HG02759 (cell line): ENCODE measurements around the gene GYPE.
"Not testable (repeated sequence)": the region's sequence is repeated elsewhere in the genome, so short reads cannot be mapped to it uniquely, and the experiment has no call there.

Experiments used
- ATAC-seq: cut with Tn5 transposase; IDR thresholded peaks from one replicate; pipeline ENCODE4 v1.9.1; 2021; ENCODE audit warnings: mild to moderate bottlenecking, moderate library complexity; ENCODE audit not compliant: unreplicated experiment

Gene GYPE

DNA sequence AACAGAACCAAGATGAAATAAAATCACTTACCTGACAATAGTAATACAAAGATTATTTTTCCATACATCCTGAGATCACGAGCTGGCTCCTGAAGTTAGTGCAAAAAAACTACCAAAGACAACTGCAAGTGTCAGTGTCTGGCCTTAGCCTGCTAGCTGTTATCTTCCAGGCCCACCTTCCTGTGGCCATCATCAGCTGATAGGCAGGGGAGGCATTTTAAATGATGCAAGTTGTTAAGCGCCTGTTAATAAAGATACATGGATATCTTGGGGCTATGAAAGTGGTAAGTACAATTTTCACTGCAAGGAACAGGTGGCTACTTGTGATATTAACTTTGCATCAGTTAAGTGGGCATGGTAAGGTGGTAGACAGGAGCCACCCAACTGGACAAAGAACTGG, at the start of gene GYPE:
GYPE (minus strand) TSS at position 120 of the 400 bp plus-strand sequence; CDS start at position 68, 52 bp downstream.
- ATAC-seq, result not testable (repeated sequence)

DNA sequence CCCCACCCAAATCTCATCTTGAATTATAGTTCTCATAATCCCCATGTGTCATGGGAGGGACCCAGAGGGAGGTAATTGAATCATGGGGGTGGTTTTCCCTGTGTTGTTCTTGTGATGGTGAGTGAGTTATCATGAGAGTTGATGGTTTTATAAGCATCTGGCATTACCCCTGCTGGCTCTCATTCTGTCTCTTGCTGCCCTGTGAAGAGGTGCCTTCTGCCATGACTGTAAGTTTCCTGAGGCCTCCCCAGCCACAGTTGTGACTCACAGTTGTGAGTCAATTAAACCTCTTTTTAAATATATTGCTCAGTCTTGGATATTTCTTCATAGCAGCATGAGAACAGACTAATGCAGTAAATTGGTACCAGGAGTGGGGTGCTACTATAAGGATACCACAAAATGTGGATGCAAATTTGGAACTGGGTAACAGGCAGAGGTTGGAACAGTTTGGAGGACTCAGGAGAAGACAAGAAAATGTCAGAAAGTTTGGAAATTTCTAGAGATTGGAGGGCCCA, 46.2 kb upstream of the GYPE start:
- not testable (repeated sequence) for ATAC-seq

DNA sequence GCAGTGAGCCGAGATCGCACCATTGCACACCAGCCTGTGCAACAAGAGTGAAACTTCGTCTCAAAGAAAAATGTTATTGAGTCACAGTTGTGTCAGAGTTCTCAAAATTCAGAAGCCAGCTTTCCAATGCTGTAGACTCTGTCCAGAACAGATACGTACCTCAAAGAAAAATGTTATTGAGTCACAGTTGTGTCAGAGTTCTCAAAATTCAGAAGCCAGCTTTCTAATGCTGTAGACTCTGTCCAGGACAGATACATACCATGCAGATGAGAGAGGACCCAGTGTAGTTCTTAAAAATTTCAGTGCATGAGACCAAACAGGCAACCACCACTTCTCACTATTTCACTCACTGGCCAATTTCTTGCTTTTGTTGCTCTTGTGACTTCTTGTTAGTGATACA, 45.6 kb upstream of the GYPE start:
- ATAC-seq, result not testable (repeated sequence)

DNA sequence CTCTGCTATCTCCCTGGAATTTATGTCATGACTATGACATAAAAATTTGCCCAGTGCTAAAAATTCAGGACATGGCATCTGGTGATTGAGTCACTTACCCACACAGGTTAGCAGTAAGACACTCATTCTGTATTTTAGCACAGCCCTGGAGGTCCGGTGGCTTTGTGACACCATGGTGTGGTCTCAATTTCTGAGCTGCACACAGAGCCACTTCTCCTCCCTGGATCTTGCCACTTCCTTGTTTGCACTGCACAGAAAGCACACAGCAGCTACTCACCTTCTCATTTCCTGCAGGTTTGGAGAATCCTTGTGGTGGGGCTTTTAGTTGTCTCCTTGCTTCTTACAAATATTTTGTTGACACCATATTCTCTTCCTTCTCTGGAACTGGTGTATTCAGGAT, 44.8 kb upstream of the GYPE start:
- ATAC-seq, result not testable (repeated sequence)

DNA sequence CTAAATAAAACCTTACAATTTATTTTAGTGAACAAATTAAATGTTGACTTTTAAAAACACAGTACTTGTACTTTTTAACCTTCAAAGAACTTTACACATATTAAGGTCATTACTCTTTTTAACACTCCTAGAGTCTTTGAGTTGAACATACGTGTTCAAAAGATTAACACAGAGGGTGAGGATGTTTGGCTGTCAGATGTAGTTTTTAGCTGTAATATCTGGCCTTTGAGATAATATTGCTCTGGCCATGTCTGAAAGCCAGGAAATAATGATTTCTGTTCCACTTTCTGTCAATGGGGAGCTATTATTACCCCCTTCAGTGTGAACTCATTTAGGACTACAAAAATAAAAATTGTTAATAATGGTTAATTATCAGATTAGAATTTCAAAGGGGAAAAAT, 42.1 kb upstream of the GYPE start:
- not testable (repeated sequence) for ATAC-seq

DNA sequence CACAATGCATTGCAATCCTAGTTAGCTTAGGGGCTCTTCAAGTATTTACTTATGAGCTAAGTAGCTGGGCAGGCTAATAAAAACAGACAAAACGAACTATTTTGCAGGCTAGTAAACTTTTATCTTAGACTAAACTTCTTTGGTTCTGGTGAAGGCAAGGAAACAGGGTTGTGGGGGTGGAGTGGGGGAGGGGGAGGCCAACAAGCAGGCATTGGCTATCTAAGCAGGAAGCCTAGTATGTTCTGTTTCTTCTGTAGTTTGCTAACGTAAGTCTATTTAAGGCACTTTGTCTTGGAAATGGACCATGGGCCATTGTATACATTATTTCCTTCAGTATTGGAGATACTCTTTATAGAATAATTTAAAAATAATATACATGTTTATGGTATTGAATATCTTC, 35.3 kb upstream of the GYPE start:
- ATAC-seq, result not testable (repeated sequence)

DNA sequence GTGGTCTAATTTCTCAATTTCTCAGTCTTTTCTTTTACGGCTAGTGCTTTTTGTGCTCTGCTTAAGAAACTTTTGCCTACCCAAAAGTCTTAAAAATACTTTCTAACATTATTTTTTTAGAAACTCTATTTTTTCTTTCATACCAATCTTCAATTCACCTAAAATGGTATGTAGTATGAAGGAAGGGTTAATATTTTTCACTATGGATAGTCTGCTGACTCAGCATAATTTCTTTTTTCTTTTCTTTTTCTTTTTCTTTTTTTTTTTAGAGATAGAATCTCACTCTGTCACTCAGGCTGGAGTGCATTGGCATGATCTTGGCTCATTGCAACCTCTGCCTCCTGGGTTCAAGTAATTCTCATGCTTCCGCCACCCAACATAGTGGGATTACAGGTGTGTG, 34.2 kb upstream of the GYPE start:
- ATAC-seq, result no peak

DNA sequence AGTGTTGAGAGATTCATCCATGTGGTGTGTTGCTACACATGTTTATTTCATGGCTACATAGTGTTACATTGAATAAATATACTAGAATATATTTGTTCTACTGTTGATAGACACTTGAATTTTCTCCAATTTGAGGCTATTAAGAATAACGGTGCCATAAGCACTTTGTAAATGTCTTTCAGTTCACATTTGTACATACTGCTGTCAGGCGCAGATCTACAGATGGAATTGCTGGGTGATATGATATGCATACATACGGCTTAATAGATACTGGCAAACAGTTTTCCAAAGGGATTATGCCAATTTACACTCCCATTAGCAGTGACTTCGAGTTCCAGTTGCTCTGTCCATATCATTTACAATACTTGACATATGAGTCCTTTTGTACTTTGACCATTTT, 33.5 kb upstream of the GYPE start:
- ATAC-seq, result not testable (repeated sequence)

DNA sequence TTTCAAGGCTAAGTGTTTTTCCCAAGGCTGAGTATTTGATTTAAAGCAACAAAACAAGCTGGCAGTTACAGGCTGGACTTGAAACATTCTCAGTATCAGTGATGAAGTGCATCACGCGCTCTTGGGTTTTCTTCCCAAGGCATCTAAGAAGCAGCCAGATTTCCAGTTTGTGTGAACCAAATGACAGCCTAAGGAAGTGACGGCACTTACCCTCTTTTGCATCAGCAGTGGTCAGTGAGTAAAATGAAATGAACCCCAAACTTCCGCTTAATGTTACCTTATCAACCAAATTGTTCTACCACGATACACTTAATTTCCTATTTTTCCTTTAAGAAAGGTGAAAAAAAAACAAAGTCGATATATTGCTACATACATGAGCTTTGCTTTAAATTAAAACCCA, 15.8 kb upstream of the GYPE start:
- ATAC-seq, result no peak

DNA sequence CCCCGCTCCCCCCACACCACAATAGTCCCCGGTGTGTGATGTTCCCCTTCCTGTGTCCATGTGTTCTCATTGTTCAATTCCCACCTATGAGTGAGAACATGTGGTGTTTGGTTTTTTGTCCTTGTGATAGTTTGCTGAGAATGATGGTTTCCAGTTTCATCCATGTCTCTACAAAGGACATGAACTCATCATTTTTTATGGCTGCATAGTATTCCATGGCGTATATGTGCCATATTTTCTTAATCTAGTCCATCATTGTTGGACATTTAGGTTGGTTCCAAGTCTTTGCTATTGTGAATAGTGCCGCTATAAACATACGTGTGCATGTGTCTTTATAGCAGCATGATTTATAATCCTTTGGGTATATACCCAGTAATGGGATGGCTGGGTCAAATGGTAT, 11.1 kb upstream of the GYPE start:
- ATAC-seq, result not testable (repeated sequence)

DNA sequence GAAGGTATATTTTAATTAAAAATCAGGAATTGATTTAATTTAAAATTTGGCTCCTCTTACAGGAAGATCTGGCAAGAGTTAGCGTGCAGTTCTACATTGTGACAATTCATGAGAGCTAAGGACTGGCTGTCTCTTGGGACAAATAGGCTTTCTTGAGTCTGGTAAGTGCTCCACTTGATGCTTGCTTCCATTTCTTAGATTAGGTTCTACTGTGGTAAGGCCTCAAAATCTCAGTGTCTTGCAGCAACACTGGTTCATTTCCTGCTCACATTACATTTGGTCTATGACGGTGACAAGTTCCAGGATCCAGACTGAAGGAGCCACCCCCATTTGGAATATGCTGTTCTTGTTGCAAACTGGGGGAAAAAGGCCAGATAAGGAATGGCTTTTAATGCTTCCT, 7.1 kb upstream of the GYPE start:
- peak; percentile 23 for ATAC-seq

DNA sequence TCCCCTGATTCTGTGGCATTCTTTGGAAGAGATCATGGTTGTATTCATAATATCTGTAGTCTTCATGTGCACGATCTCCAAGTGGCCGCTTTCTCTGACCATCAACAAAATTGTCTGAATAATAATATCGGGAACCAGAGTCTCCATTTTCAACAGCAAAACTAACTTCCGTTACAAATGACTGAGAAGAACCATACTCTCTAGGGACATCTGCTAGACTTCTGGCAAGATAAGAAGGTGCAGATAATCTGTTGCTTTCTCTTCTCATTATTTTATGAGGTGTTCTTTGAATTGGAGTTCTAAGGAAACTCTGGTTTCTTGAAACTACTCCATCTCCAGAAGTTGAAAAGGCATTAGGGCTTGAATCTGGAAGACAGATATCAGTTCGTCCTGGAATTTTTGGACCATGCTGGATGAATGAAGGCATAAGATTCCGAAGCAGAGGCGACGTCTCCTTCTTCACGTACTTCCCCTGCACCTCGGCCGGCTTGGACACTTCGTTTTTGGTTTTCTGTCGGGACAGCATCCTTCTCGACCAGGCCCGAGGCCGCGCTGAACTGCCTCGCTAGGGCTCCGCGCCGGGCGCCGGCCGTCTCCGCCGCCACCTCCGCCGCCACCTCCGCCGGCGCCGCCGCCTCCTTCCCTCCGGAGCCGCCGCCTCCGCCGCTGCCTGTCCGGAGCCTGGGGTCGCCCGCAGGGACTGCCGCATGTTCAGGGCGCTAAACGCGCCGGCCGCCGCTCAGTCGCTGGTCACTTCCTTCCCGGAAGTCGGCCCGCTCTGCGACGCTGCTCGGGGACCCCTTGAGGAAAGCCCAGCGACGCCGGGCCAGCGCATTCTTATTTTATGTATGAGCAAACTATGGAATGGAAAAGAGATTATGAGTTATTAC, 6.4 kb upstream of the GYPE start:
- ATAC-seq, result peak; percentile 78

DNA sequence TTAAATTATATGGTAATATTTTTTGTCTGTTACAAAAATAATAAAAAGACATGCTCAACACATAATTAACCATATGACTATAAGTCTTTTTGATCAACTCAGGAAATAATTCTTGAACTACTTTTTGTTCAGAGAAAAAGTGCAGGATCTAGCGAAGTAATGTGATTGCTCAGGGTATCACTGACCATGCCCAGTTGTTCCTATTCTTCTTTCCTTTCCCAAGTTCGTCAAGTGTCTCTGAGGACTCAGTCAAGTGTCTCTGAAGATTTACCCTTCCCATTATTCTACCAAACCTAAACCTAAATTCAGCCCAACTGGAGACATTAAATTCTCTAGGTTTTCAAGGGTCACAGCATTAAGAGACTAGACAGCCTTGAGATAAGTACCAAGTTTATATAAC, 5.5 kb upstream of the GYPE start:
- ATAC-seq, result not testable (repeated sequence)

DNA sequence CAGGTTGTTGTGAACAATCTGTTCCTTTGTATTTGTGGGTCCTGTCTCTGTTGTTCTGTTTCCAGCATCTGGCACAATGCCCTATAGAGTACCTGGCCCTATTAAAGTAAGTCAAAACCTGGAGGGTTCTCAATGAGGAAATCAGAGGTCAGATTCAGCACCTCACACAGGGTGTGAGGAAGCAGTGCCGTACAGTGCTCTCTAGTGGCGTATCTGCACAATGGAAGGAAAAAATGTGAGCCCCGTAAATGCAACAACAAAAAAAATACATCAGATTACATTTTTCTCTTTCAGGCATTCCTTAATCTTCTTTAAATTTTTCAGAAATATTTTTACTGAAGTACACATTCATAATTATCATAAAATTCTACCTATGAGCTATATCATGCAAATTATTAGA, 2.5 kb upstream of the GYPE start:
- peak; percentile 45 for ATAC-seq

DNA sequence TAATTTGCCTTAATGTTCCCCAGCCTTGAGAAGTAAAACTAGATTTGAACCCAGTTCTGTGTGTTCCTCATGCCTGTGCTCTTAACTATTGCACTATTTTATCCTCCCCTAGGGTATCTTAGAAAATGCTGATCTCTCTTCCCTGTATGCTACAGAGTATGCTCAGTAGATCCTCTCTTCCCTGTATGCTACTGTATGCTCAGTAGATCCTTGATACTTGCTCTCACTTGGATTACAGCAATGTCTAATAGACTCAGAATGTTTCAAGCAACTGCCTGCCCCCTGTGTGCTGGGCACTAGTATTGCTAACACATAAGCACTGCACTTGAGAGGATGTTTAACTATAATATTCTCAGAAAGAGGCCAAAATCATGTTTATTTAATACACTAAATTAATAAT, 928 bp downstream of the GYPE start:
- ATAC-seq, result not testable (repeated sequence)

DNA sequence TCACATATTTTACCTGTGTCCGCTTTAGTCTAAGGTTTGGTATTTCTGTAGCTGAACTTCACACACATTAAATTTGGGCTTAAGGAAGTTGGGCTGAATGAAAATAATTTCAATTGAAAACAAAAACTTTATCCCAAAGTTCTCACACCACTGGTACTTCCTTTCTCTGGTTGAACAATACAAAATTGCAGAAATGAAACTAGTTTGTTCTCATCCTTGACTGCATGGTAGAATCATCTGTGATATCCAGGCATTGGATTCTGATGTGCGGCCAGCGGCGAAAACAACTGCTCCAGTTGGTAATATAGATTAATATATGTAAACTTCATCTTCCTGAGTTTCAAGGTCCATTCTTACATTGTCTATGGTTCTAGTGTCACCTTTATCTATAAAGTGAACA, 15.0 kb downstream of the GYPE start:
- ATAC-seq, result not testable (repeated sequence)

DNA sequence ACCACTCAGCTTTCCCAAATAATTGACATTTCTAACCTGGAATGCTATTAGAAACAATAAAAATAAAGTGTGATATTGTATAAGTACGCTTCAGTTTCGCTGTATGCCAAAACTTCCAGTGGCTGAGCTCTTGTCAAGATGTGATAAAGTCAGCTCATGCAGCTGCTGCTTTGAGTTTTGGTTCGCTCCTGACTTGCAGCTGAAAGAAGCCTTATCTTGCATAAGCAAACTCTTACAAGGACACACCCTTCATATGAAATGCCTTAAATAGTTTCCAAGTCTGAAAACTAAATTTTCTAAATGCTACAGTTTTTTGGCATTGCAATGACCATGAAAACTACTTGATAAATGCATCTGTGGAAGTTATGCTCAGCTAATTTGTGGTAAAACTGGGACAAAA, 17.2 kb downstream of the GYPE start:
- not testable (repeated sequence) for ATAC-seq

DNA sequence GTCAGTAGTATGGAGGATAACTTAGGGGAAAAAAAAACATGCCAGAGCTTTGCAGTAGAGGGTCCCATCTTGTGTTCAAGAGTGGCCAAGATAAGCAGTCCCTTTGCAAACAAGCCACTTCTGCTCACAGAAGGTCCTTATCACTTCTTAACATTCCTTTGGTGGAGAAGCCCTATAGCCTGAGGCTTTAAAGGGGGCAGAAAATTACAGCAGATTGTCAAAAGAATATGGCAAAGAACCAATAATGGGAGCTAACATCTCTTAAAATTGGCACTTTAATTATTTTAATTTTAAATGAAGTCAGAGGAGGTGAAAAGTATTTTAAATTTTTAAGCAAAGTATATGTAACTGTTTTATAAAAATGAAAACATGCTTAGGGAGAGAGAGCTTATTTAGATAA, 20.4 kb downstream of the GYPE start:
- not testable (repeated sequence) for ATAC-seq

DNA sequence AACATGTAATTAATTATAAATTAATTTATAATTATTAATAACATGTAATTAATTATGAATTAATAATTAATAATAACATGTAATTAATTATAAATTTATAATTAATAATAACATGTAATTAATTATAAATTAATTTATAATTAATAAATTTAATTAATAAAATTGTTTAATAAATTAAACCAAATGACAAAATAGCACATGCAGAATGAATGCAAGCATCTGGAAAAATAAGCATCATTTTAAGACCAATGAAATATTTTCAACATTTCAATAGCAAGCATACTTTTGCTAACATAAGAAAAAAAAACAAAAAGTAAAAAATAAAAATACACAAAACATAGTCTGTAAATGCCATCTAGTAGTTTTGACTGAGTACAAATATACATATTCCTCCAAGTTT, 21.8 kb downstream of the GYPE start:
- ATAC-seq, result no peak

DNA sequence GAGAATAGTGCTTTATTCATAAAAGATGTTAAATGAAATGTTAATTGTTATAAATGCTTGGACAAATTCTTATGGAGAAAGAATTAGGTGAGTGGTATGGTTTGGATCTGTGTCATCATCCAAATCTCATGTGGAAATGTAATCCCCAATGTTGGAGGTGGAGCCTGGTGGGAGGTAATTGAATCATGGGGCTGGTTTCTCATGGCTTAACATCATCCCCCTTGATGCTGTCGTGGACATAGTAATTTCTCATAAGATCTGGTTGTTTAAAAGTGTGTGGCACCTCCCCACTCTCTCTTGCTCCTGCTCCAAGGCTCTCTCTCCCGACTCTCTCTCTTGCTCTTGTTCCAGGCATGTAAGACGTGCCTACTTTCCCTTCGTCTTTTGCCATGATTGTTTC, 22.5 kb downstream of the GYPE start:
- no peak for ATAC-seq

DNA sequence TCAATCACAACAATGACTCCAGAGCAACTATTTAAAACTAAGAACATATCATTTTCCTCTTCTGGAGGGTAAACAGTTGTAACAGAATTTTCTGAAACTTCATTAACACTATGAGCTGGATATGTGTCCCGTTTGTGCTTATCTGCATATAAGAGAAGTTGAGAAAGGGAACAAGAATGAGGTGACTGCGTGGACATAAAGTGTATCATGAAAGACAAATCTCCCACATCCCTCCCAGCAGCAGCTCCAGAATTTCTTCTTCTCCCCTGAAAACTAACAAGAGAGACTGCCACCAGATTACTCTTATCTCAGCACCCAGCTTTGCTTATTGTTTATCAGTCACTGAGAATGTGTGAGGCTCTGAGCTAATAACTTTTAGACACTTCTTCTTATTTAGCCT, 25.8 kb downstream of the GYPE start:
- not testable (repeated sequence) for ATAC-seq

DNA sequence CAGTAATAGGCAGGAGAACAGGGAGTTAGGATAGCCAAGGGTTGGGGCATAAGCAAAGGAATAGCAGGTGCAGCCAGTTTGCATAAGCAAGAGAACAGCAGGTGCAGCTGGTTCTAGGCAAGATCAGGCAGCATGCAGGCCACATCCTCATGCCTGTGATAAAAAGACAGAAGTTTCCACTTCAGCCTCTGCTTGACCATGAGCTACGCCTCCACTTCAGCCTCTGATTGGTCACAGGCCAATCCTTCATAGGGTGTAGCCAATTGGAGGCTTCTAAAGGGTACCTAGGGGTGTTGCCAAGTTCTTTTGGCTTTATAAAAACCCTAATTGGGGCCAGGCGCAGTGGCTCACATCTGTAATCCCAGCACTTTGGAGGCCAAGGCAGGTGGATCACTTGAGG, 30.0 kb downstream of the GYPE start:
- not testable (repeated sequence) for ATAC-seq
